Loucy (cell line): ENCODE measurements around the gene NPIPA7.
"Not testable (repeated sequence)": the region's sequence is repeated elsewhere in the genome, so short reads cannot be mapped to it uniquely, and the experiment has no call there.

Source experiments
- EZH2phosphoT487 ChIP-seq: fragments of 200-600 bp; IDR thresholded peaks from 2 replicates; pipeline ENCODE4 v1.6.1; 2018; ENCODE audit warnings: antibody characterized with exemption, mild to moderate bottlenecking, moderate library complexity, borderline replicate concordance
- TF ChIP-seq, protein P1 (sequence below): fragments of 200-600 bp; sonication (generic); conservative IDR thresholded peaks from 2 replicates; pipeline ENCODE4 v1.5.1; 2014; ENCODE audit warnings: mild to moderate bottlenecking, antibody characterized with exemption, low read length

GRCh38 chr16:16364701-16365100 lies 14.2 kb upstream of the NPIPA7 start:
- TF ChIP-seq, protein P1, sequence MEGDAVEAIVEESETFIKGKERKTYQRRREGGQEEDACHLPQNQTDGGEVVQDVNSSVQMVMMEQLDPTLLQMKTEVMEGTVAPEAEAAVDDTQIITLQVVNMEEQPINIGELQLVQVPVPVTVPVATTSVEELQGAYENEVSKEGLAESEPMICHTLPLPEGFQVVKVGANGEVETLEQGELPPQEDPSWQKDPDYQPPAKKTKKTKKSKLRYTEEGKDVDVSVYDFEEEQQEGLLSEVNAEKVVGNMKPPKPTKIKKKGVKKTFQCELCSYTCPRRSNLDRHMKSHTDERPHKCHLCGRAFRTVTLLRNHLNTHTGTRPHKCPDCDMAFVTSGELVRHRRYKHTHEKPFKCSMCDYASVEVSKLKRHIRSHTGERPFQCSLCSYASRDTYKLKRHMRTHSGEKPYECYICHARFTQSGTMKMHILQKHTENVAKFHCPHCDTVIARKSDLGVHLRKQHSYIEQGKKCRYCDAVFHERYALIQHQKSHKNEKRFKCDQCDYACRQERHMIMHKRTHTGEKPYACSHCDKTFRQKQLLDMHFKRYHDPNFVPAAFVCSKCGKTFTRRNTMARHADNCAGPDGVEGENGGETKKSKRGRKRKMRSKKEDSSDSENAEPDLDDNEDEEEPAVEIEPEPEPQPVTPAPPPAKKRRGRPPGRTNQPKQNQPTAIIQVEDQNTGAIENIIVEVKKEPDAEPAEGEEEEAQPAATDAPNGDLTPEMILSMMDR: not testable (repeated sequence)
- not testable (repeated sequence) for TF ChIP-seq EZH2phosphoT487
